NCI-H146 treated with DMSO at 0.1 percent for 48 hours (cell line): ENCODE measurements around the gene ISOC1.
A peak's percentile ranks its signal among the peaks of the same experiment; 100 is the strongest.

Experiments
- DNase-seq: peaks from one replicate; lab custom pipeline; 2025; ENCODE audit not compliant: unreplicated experiment; lab: John Stamatoyannopoulos, UW

The ISOC1 gene

GRCh38 chr5:129094924-129095899 is 663 bp downstream of the ISOC1 start:
- DNase-seq: peak; percentile 37

- no peak for DNase-seq
Observed at GRCh38 chr5:129096382-129096991, 1.9 kb downstream of the ISOC1 start.

- no peak for DNase-seq
Observed at GRCh38 chr5:129097498-129098296, 3.1 kb downstream of the ISOC1 start.

GRCh38 chr5:129098488-129099183 is 4.1 kb downstream of the ISOC1 start:
- DNase-seq: no peak

GRCh38 chr5:129099184-129099569 is 4.6 kb downstream of the ISOC1 start:
- no peak for DNase-seq

- no peak for DNase-seq
Observed at GRCh38 chr5:129101794-129102193, 7.2 kb downstream of the ISOC1 start.

- no peak for DNase-seq
Observed at GRCh38 chr5:129103397-129103796, 8.8 kb downstream of the ISOC1 start.

- no peak for DNase-seq
Observed at GRCh38 chr5:129104915-129105455, 10.4 kb downstream of the ISOC1 start.

- no peak for DNase-seq
Observed at GRCh38 chr5:129107637-129108036, 13.1 kb downstream of the ISOC1 start.

- DNase-seq: no peak
Observed at GRCh38 chr5:129110742-129111141, 16.2 kb downstream of the ISOC1 start.

GRCh38 chr5:129111351-129111750 is 16.8 kb downstream of the ISOC1 start:
- no peak for DNase-seq

GRCh38 chr5:129112295-129112694 is 17.7 kb downstream of the ISOC1 start:
- no peak for DNase-seq

GRCh38 chr5:129113867-129114266 is 19.3 kb downstream of the ISOC1 start:
- DNase-seq: no peak

- DNase-seq: no peak
Observed at GRCh38 chr5:129114539-129115193, 20.1 kb downstream of the ISOC1 start.

GRCh38 chr5:129115680-129116079 is 21.1 kb downstream of the ISOC1 start:
- no peak for DNase-seq

GRCh38 chr5:129116797-129117196 is 22.2 kb downstream of the ISOC1 start:
- no peak for DNase-seq

- DNase-seq: no peak
Observed at GRCh38 chr5:129118405-129118804, 23.9 kb downstream of the ISOC1 start.

- DNase-seq: no peak
Observed at GRCh38 chr5:129118826-129119225, 24.3 kb downstream of the ISOC1 start.

GRCh38 chr5:129120158-129120581 is 25.6 kb downstream of the ISOC1 start:
- no peak for DNase-seq

- no peak for DNase-seq
Observed at GRCh38 chr5:129122560-129122959, 28.0 kb downstream of the ISOC1 start.
